Measurements from ENCODE around the gene SERGEF.

Gene SERGEF

DNA sequence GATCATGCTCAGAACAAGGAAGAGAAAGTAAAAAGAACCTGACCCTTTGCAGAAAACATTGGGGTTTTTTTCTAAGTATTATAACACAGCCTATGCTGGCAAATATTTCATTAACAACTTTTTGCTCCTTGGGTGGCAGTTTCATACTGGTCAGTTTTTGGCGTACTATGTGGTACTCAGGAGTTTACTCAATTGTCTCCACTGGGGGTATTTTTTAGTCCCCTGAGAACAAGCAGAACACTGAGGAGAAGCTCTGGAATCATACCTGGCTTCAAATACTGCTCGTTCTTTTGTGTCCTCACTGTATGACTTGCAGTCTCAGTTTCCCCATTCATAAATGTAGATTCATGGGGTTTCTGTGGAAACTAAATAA is 90.4 kb downstream of the SERGEF start:
- no peak for DNase-seq (ENCODE audit: low spot score)
- TF ChIP-seq, protein P1, sequence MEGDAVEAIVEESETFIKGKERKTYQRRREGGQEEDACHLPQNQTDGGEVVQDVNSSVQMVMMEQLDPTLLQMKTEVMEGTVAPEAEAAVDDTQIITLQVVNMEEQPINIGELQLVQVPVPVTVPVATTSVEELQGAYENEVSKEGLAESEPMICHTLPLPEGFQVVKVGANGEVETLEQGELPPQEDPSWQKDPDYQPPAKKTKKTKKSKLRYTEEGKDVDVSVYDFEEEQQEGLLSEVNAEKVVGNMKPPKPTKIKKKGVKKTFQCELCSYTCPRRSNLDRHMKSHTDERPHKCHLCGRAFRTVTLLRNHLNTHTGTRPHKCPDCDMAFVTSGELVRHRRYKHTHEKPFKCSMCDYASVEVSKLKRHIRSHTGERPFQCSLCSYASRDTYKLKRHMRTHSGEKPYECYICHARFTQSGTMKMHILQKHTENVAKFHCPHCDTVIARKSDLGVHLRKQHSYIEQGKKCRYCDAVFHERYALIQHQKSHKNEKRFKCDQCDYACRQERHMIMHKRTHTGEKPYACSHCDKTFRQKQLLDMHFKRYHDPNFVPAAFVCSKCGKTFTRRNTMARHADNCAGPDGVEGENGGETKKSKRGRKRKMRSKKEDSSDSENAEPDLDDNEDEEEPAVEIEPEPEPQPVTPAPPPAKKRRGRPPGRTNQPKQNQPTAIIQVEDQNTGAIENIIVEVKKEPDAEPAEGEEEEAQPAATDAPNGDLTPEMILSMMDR (IDR thresholded peaks at IDR 0.05; ENCODE audit: extremely low read depth, insufficient read depth, missing control alignments): no peak
- in situ Hi-C loops (cut with MboI; ENCODE audit: low pct_unique_long_range_greater_than_20kb, low sequenced_read_pairs, unreplicated experiment): no loop called here

DNA sequence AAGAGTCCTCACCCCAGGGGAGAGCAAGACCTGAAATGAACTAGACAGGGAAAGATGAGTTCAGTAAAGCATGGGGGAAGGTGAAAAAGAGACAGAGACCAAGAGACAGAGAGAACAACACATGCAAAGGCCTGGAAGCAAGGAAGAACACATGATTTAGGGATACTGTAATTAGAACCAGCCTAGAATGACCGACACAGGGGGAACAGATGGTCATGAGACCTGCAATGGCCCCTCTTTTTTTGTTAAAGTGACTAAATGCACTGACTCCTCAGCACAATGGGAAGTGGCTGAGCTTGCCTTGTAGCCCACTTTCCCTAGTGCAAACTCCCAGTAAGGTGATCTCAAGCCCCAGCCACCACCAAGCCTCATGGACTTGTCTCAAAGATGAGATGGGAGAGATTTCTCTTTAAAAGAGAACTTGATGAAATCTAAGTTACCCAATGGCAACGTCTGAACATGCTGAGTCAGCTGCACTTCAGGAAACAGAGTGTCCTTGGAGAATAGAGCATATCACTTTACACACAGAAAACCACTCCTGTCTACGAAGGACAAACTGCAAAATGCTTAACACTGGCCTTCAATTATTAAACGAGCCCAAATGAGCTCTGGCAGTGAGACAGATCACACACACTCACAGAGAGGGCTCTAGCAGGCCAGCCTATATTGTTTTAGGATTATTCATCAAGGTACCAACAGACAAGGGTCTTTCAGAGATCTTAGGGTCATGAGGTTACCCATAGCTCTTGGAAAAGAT is 91.0 kb downstream of the SERGEF start:
- DNase-seq (ENCODE audit: low spot score): no peak
- in situ Hi-C loops (cut with MboI; ENCODE audit: low pct_unique_long_range_greater_than_20kb, low sequenced_read_pairs, unreplicated experiment): no loop called here
- TF ChIP-seq, protein P1 (IDR thresholded peaks at IDR 0.05; ENCODE audit: extremely low read depth, insufficient read depth, missing control alignments): no peak

DNA sequence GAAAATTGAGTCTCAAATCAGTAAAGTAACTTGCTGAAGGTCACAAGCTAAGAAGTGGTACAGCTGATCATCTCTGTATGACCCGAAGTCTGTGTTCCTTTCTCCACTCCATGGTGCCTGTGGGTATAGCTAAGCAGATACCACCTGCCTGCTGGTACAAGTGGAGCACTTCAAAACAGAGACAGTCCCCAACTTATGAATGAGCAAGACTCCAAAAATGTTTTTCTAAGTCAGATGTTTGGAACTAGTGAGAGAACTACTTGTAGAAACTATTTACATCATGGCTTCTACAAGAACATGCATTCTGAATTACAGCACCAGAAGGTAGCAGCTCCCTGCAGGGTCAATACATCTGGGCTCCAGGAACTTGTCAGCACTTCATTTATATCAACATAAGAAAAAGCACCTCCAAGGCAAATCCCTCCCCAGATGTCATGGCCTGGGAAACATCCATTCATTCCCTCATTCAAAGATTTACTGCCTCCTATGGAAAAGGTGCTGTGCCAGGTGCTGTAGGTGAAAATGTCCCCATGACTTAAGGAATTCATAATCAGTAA is 94.7 kb downstream of the SERGEF start:
- no peak for DNase-seq (ENCODE audit: low spot score)
- in situ Hi-C loops (cut with MboI; ENCODE audit: low pct_unique_long_range_greater_than_20kb, low sequenced_read_pairs, unreplicated experiment): no loop called here
- TF ChIP-seq, protein P1 (IDR thresholded peaks at IDR 0.05; ENCODE audit: extremely low read depth, insufficient read depth, missing control alignments): no peak

DNA sequence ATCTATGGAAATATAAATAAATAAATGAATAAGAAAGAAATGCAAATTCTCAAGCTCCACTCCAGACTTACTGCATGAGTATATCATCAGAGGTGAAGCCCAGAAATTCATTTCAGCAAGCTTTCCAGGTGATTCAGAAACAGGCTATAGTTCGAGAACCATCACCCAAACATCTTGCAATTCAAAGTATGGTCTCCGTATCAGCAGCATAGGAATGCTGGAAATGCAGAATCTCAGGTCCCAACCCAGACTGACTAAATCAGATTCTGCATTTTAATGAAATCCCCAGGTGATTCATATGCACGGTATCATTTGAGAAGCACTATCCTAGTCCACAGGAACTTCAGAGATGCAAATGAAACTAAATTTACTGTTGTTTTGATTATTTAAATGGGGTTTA is 95.3 kb downstream of the SERGEF start:
- in situ Hi-C loops (cut with MboI; ENCODE audit: low pct_unique_long_range_greater_than_20kb, low sequenced_read_pairs, unreplicated experiment): no loop called here
- DNase-seq (ENCODE audit: low spot score): no peak
- TF ChIP-seq, protein P1 (IDR thresholded peaks at IDR 0.05; ENCODE audit: extremely low read depth, insufficient read depth, missing control alignments): no peak

DNA sequence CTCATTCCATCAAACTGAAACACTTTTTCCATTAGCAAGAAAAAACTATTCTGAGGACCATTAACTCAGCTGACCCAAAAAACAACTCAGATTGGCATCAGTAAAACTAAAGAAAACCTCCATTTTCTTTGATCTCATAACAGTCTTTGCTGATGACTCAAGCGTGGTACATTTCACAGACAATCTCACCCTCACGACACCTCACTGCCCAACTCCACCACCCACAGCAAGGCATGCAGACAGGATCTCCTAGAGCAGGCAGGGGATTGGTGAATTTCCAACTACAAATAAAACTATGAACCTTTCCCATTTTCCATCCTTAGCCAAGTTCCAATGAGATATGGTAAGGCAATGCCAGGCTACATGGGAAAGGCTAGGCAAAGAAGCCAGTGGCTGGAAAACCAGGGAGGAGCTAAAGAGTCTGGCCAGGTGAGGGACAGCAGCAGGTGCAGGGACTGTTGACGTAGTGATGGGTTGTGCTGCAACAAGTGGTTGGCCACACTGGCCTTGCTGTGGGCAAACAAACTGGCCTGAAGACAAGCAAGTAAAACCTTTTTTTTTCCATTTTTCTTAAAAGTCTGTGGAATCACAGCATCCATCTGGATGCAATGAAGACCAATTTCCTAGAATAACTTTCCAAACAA is 97.2 kb downstream of the SERGEF start:
- TF ChIP-seq, protein P1 (IDR thresholded peaks at IDR 0.05; ENCODE audit: extremely low read depth, insufficient read depth, missing control alignments): no peak
- in situ Hi-C loops (cut with MboI; ENCODE audit: low pct_unique_long_range_greater_than_20kb, low sequenced_read_pairs, unreplicated experiment): no loop called here
- no peak for DNase-seq (ENCODE audit: low spot score)

DNA sequence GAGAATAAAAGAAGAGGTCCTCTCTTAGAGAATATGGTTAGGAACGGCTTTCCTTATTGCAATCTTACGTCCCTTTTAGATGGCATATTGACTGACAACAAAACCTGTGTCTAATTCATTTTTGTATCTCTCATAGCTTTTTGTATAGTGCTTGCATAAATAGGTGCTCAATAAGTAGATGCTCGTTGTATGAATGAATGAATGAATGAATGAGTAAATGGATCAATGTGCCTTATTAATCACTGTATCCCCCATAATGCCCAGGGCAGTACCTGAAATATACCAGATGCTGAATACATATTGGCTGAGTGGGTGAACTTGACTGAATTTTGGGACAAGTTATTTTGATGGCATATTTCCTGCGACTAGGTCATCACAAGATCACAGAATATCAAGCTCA is 97.9 kb downstream of the SERGEF start:
- TF ChIP-seq, protein P1 (IDR thresholded peaks at IDR 0.05; ENCODE audit: extremely low read depth, insufficient read depth, missing control alignments): no peak
- in situ Hi-C loops (cut with MboI; ENCODE audit: low pct_unique_long_range_greater_than_20kb, low sequenced_read_pairs, unreplicated experiment): no loop called here
- DNase-seq (ENCODE audit: low spot score): no peak
